A549 (cell line): ENCODE results near the gene ITSN2. TPM values are rescaled to one million over a fixed set of nuclear protein-coding genes. Genes with fewer than 3 reads are reported as not detected.

ENCODE experiments used
- ATAC-seq, 2 experiments: fragments of 200-7000 bp in 1 of 2; fragments of >200 bp in 1 of 2; cut with Nextera tagmentation in 1 of 2; cut with Tn5 transposase in 1 of 2; 3 replicates each; pipeline versions ENCODE4 v1.8.0 to v1.9.1; 2018 to 2020; ENCODE audit warnings: mild to moderate bottlenecking in 1 of 2, moderate library complexity in 1 of 2
- CTCF ChIA-PET: fragments of 300-600 bp; sonication (Branson Sonifier 250); formaldehyde crosslinking; extraction: SDS; loops from one replicate; lab custom pipeline; 2021; ENCODE audit warnings: antibody characterized with exemption, inconsistent platforms; lab: Yijun Ruan, JAX
- POLR2A ChIA-PET: fragments of 350-600 bp; formaldehyde crosslinking; extraction: SDS; loops from one replicate; lab custom pipeline; 2021; ENCODE audit warnings: antibody characterized with exemption, inconsistent platforms; lab: Yijun Ruan, JAX
- DNase-seq, 2 experiments: peaks; one replicate each; pipeline versions ENCODE4 v3.0.0 to v3.0.0-alpha.2; 2011 to 2016; ENCODE audit warnings: low read depth in 1 of 2, low spot score in 1 of 2
- FAIRE-seq: peaks from 2 replicates; lab custom pipeline; 2011; peaks lifted over from hg19 to GRCh38; lab: Jason Lieb, UNC
- H3K27ac ChIP-seq, 2 experiments: fragments of >200 bp; sonication (Bioruptor Twin); formaldehyde crosslinking; 3 replicates each; pipeline ENCODE4 v1.5.1; 2016 to 2017
- H3K4me1 ChIP-seq: fragments of >200 bp; sonication (Bioruptor Twin); formaldehyde crosslinking; 3 replicates; pipeline ENCODE4 v1.6.1; 2016
- H3K4me2 ChIP-seq: fragments of >200 bp; sonication (Bioruptor Twin); formaldehyde crosslinking; 3 replicates; pipeline ENCODE4 v1.6.1; 2016
- H3K4me3 ChIP-seq: fragments of >200 bp; sonication (Bioruptor Twin); formaldehyde crosslinking; 3 replicates; pipeline ENCODE4 v1.5.1; 2016
- H3K9me3 ChIP-seq: fragments of >200 bp; sonication (Bioruptor Twin); formaldehyde crosslinking; 3 replicates; pipeline ENCODE4 v1.6.1; 2016
- BCL3 ChIP-seq: fragments of >200 bp; sonication (Bioruptor Twin); formaldehyde crosslinking; IDR thresholded peaks from 3 replicates; pipeline ENCODE4 v1.6.1; 2016
- BHLHE40 ChIP-seq: IDR thresholded peaks from 2 replicates; pipeline ENCODE4 v1.6.1; 2012; ENCODE audit warnings: low read depth, low read length, inconsistent platforms
- CEBPB ChIP-seq, 2 experiments: fragments of >200 bp in 1 of 2; sonication (Bioruptor Twin) in 1 of 2; formaldehyde crosslinking in 1 of 2; IDR thresholded peaks; 2 replicates each; pipeline ENCODE4 v1.6.1; 2012 to 2016
- CHD2 ChIP-seq: fragments of 150-350 bp; IDR thresholded peaks from 2 replicates; pipeline ENCODE4 v1.6.1; 2014; ENCODE audit warnings: low read length; ENCODE audit not compliant: partially characterized antibody
- CHD4 ChIP-seq: fragments of 200-600 bp; sonication (generic); IDR thresholded peaks from 2 replicates; pipeline ENCODE4 v1.6.1; 2016; ENCODE audit warnings: antibody characterized with exemption, mild to moderate bottlenecking, borderline replicate concordance
- CTCF ChIP-seq: fragments of >200 bp; sonication (Bioruptor Twin); formaldehyde crosslinking; IDR thresholded peaks from 3 replicates; pipeline ENCODE4 v1.5.1; 2016
- EHMT2 ChIP-seq: fragments of 200-600 bp; sonication (generic); IDR thresholded peaks from 2 replicates; pipeline ENCODE4 v1.6.1; 2016; ENCODE audit warnings: antibody characterized with exemption, low read depth, mild to moderate bottlenecking, moderate library complexity
- ELK1 ChIP-seq: fragments of 150-350 bp; IDR thresholded peaks from 2 replicates; pipeline ENCODE4 v1.6.1; 2014; ENCODE audit warnings: low read depth, mild to moderate bottlenecking, low read length
- EP300 ChIP-seq, 2 experiments: fragments of >200 bp; sonication (Bioruptor Twin); formaldehyde crosslinking; IDR thresholded peaks; 2 replicates in 1 of 2; 3 replicates in 1 of 2; pipeline ENCODE4 v1.6.1; 2016 to 2017
- FOSL2 ChIP-seq, 2 experiments: fragments of 450-650 bp in 1 of 2; fragments of >200 bp in 1 of 2; sonication (Bioruptor Twin) in 1 of 2; formaldehyde crosslinking; IDR thresholded peaks; 2 replicates each; pipeline versions ENCODE4 v1.5.0 to v1.6.1; 2016 to 2020; ENCODE audit warnings: mild to moderate bottlenecking in 1 of 2, moderate library complexity in 1 of 2
- HDAC2 ChIP-seq: fragments of 200-600 bp; sonication (generic); IDR thresholded peaks from 2 replicates; pipeline ENCODE4 v1.6.1; 2016
- JUN ChIP-seq, 2 experiments: fragments of >200 bp; sonication (Bioruptor Twin); formaldehyde crosslinking; IDR thresholded peaks; 2 replicates in 1 of 2; 3 replicates in 1 of 2; pipeline ENCODE4 v1.6.1; 2016 to 2017
- MAZ ChIP-seq: fragments of 150-350 bp; IDR thresholded peaks from 2 replicates; pipeline ENCODE4 v1.6.1; 2014; ENCODE audit warnings: antibody characterized with exemption, low read depth, low read length, borderline replicate concordance
- NR3C1 ChIP-seq: fragments of >200 bp; sonication (Bioruptor Twin); formaldehyde crosslinking; IDR thresholded peaks from 3 replicates; pipeline ENCODE4 v1.6.1; 2017
- PHF8 ChIP-seq: fragments of 200-600 bp; sonication (generic); IDR thresholded peaks from 2 replicates; pipeline ENCODE4 v1.6.1; 2016; ENCODE audit warnings: low read depth, mild to moderate bottlenecking, antibody characterized with exemption, moderate library complexity, borderline replicate concordance
- POLR2A ChIP-seq: IDR thresholded peaks from 2 replicates; pipeline ENCODE4 v1.6.1; 2012; ENCODE audit warnings: mild to moderate bottlenecking, low read length
- SMC3 ChIP-seq: fragments of >200 bp; sonication (Bioruptor Twin); formaldehyde crosslinking; IDR thresholded peaks from 3 replicates; pipeline ENCODE4 v1.6.1; 2018; ENCODE audit warnings: inconsistent platforms
- TP53 ChIP-seq: fragments of 250-450 bp; sonication (Bioruptor Pico); IDR thresholded peaks from 2 replicates; pipeline ENCODE4 v1.5.0; 2021; ENCODE audit warnings: mild to moderate bottlenecking, moderate library complexity
- ZNF302 ChIP-seq: fragments of 250-450 bp; sonication (Bioruptor Pico); IDR thresholded peaks from 2 replicates; pipeline ENCODE4 v1.9.0; 2021; ENCODE audit warnings: inconsistent platforms, mild to moderate bottlenecking, moderate library complexity
- WGBS: methylation state at CpG from one replicate; pipeline ENCODE4 v1.1.6; 2017; ENCODE audit errors: missing lambda C conversion rate; 5-methylcytosine and 5-hydroxymethylcytosine counted together
- polyA plus RNA-seq, 4 experiments: library from polyadenylated mRNA; depleted of rRNA in 3 of 4; stranded (reverse); fragments of >200 nt; fragmentation: RNase III in 1 of 4; extraction: RNeasy Plus Mini Kit Qiagen cat#74134 plus additional on column Dnase treatment in 1 of 4; gene quantifications; 2 replicates in 3 of 4; 3 replicates in 1 of 4; pipeline ENCODE4 v1.2.3, GENCODE V29; 2011 to 2017

The ITSN2 gene
- polyA plus RNA-seq, 2 of the 4 experiments (the other 2 are of a cell fraction): 19.8 to 48.3 TPM

- TF ChIP-seq CTCF (no peak), ELK1 (no peak), BHLHE40 (no peak), CEBPB (IDR thresholded peaks at IDR 0.05) (0 out of 4 replicates have a peak, but pooled peaks of 1 of the 2 experiments have one; percentile 14), EHMT2 (no peak)
- TF ChIP-seq, all 56 proteins: peak for 1
- WGBS: 89% methylated on average over 4 of the region's 4 CpGs
- no peak overlapping the region for H3K27ac ChIP-seq
- no peak overlapping the region for H3K4me3 ChIP-seq
- DNase-seq (no peak), FAIRE-seq (no peak), ATAC-seq (no peak)
- CTCF ChIA-PET: interaction anchor here (1.2 kb wide), 1 partner anchor 9 kb away, joined by 3 read pairs; no protein-coding TSS in a partner anchor
- 0 out of 3 replicates have a peak, but pooled peaks cover 5% of the 10 kb centered on the region for H3K4me1 ChIP-seq
- POLR2A ChIA-PET: no interaction called here
- no peak overlapping the region for H3K4me2 ChIP-seq
- no peaks in the 10 kb centered on the region for H3K9me3 ChIP-seq
These were observed 23.5 kb downstream of the ITSN2 start for GRCh38 chr2:24336811-24337210.

GRCh38 chr2:24334245-24334633 is 26.1 kb downstream of the ITSN2 start:
- Histone ChIP-seq H3K4me1 (no peaks in the 10 kb centered on the region), H3K27ac (no peak overlapping the region), H3K4me3 (no peak overlapping the region), H3K9me3 (no peaks in the 10 kb centered on the region), H3K4me2 (no peak overlapping the region)
- 67% methylated on average over 9 of the region's 9 CpGs for WGBS
- DNase-seq: no peak
- TF ChIP-seq TP53 (CRISPR knock-in tag) (no peak), CHD2 (no peak), EHMT2 (no peak), ZNF302 (CRISPR knock-in tag) (no peak), EP300 (IDR thresholded peaks at IDR 0.05) (no peak), SMC3 (no peak), HDAC2 (no peak), JUN (IDR thresholded peaks at IDR 0.05) (no peak), FOSL2 (IDR thresholded peaks at IDR 0.05) (no peak), FOSL2 (CRISPR knock-in tag; IDR thresholded peaks at IDR 0.05) (no peak), MAZ (no peak), BHLHE40 (no peak), BCL3 (no peak)
- ATAC-seq: no peak
- CTCF ChIA-PET: no interaction called here
- FAIRE-seq: no peak
- POLR2A ChIA-PET: no interaction called here

- TF ChIP-seq PHF8 (no peak), POLR2A (no peak), BCL3 (no peak), CHD4 (no peak), NR3C1 (no peak)
- Histone ChIP-seq H3K9me3 (no peaks in the 10 kb centered on the region), H3K4me2 (no peak overlapping the region), H3K27ac (no peak overlapping the region), H3K4me1 (no peaks in the 10 kb centered on the region), H3K4me3 (no peak overlapping the region)
- FAIRE-seq (no peak), DNase-seq (no peak), ATAC-seq (no peak)
- WGBS: 91% methylated on average over 2 of the region's 2 CpGs
- CTCF ChIA-PET: no interaction called here
- POLR2A ChIA-PET: no interaction called here
These were observed 27.4 kb downstream of the ITSN2 start for GRCh38 chr2:24332791-24333540.
